ENCODE data around the gene RYR1. TPM values are rescaled to one million over a fixed set of nuclear protein-coding genes. Genes with fewer than 3 reads are reported as not detected.
A peak's percentile ranks its signal among the peaks of the same experiment; 100 is the strongest.

Gene RYR1
- polyA plus RNA-seq, 3 donors, result 0.76 to 2.1 (median 2.1) TPM

GRCh38 chr19:38385804-38386257 lies 47.7 kb upstream of the RYR1 start:
- intact Hi-C loops (cut with micrococcal nuclease), result no loop called here

DNA sequence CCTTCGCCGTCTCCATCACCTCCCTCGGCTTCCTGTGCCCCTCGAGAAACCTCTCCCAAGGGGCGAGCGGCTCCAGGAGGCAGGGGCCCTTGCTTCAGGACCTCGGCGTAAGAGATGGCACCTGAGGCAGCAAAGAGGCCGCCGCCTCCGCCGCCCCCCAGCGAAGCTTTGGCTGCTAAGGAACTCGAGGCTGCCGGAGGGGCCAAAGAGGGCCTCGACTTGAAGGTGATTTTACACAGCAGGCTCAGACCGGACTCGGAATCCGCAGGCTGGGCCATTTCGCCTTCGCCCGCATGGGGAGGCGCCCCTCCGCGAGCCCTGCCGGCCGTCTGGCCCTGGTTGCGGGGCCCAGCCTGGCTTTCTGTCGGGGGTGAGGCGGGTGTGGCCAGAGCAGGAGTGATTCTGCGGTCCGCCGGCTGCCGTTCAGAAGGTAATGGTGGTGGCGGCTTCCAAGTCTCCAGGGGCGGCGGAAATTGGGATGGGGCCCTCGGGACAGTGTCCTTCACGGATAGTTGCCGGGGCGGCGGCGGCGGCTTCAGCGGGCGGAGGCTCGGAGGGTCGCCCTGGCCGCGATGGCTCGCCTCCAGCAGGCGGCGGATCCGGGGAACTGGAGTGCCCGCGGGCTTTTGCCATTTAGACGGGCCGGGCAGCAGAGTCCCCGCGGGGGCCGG lies 47.1 kb upstream of the RYR1 start:
- peak overlapping the region in 1 of 7 donors; percentile 58 for H3K27ac Mint-ChIP-seq
- peaks cover 32 to 39% of the 10 kb centered on the region in 2 donors for H3K4me1 ChIP-seq (ENCODE audit: control insufficient read depth in 1 of 2, insufficient read depth in 2 of 2, low read length in 2 of 2)
- H3K36me3 ChIP-seq (replicated peaks in 1 of 2; ENCODE audit: control insufficient read depth in 1 of 2, insufficient read depth in 2 of 2, low read length in 2 of 2), result peaks cover 25 to 37% of the 10 kb centered on the region in 2 donors
- peak overlapping the region; percentile 79 to 93 for H3K4me3 Mint-ChIP-seq
- H3K4me2 ChIP-seq (replicated peaks; ENCODE audit: extremely low read depth, low read length, poor library complexity, severe bottlenecking), result peak overlapping the region; percentile 94
- no peaks in the 10 kb centered on the region for H3K9me3 ChIP-seq (replicated peaks in 1 of 2; ENCODE audit: control insufficient read depth in 1 of 2, insufficient read depth in 1 of 2, low read length in 2 of 2)
- peaks cover 37 to 42% of the 10 kb centered on the region in 2 donors for H3K36me3 Mint-ChIP-seq
- peaks cover 26% of the 10 kb centered on the region for H3K4me1 Mint-ChIP-seq
- no peak for DNase-seq
- WGBS (ENCODE audit: insufficient coverage), result 31% methylated on average over 61 of the region's 61 CpGs
- peak overlapping the region; percentile 43 to 86 (median 45) for H3K4me3 ChIP-seq (replicated peaks in 1 of 3; ENCODE audit: low read depth in 2 of 3, low read length in 3 of 3)
- peaks cover 37% of the 10 kb centered on the region for H4K20me1 ChIP-seq (ENCODE audit: insufficient read depth, low read length)
- H3K27me3 Mint-ChIP-seq (ENCODE audit: low read depth in 3 of 3), result peaks cover 42 to 71% (median 52%) of the 10 kb centered on the region in 3 donors
- peaks cover 23 to 68% of the 10 kb centered on the region in 2 donors for H3K27me3 ChIP-seq (ENCODE audit: control insufficient read depth in 2 of 2, insufficient read depth in 2 of 2, low read length in 2 of 2)
- TF ChIP-seq, protein P1, sequence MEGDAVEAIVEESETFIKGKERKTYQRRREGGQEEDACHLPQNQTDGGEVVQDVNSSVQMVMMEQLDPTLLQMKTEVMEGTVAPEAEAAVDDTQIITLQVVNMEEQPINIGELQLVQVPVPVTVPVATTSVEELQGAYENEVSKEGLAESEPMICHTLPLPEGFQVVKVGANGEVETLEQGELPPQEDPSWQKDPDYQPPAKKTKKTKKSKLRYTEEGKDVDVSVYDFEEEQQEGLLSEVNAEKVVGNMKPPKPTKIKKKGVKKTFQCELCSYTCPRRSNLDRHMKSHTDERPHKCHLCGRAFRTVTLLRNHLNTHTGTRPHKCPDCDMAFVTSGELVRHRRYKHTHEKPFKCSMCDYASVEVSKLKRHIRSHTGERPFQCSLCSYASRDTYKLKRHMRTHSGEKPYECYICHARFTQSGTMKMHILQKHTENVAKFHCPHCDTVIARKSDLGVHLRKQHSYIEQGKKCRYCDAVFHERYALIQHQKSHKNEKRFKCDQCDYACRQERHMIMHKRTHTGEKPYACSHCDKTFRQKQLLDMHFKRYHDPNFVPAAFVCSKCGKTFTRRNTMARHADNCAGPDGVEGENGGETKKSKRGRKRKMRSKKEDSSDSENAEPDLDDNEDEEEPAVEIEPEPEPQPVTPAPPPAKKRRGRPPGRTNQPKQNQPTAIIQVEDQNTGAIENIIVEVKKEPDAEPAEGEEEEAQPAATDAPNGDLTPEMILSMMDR (IDR thresholded peaks at IDR 0.05), result no peak
- peaks cover 0 to 10% (median 3%) of the 10 kb centered on the region in 7 donors for H3K9me3 Mint-ChIP-seq
- H2AFZ ChIP-seq (ENCODE audit: insufficient read depth, low read depth, low read length, poor library complexity, severe bottlenecking), result peak overlapping the region; percentile 86
- H3K9ac ChIP-seq (ENCODE audit: insufficient read depth, low read length, poor library complexity, severe bottlenecking), result peak overlapping the region; percentile 53
- intact Hi-C loops (cut with micrococcal nuclease), result no loop called here
- no peaks in the 10 kb centered on the region for H3K79me2 ChIP-seq (ENCODE audit: insufficient read depth, low read length)
- no peak overlapping the region for H3K27ac ChIP-seq (ENCODE audit: low read depth in 1 of 2, low read length in 2 of 2)

More at GRCh38 chr19:38385804-38386257, 47.7 kb upstream of the RYR1 start:
- Histone ChIP-seq H3K9me3 (replicated peaks in 1 of 2; ENCODE audit: control insufficient read depth in 1 of 2, insufficient read depth in 1 of 2, low read length in 2 of 2) (no peaks in the 10 kb centered on the region), H3K4me3 (replicated peaks in 1 of 3; ENCODE audit: low read depth in 2 of 3, low read length in 3 of 3) (peak overlapping the region in 1 of 3 experiments; percentile 86), H3K9ac (ENCODE audit: insufficient read depth, low read length, poor library complexity, severe bottlenecking) (no peak overlapping the region), H3K4me1 (ENCODE audit: control insufficient read depth in 1 of 2, insufficient read depth in 2 of 2, low read length in 2 of 2) (peaks cover 32 to 39% of the 10 kb centered on the region in 2 donors), H3K79me2 (ENCODE audit: insufficient read depth, low read length) (no peaks in the 10 kb centered on the region), H2AFZ (ENCODE audit: insufficient read depth, low read depth, low read length, poor library complexity, severe bottlenecking) (no peak overlapping the region), H3K36me3 (replicated peaks in 1 of 2; ENCODE audit: control insufficient read depth in 1 of 2, insufficient read depth in 2 of 2, low read length in 2 of 2) (peaks cover 31 to 43% of the 10 kb centered on the region in 2 donors), H3K27ac (ENCODE audit: low read depth in 1 of 2, low read length in 2 of 2) (no peak overlapping the region), H3K27me3 (ENCODE audit: control insufficient read depth in 2 of 2, insufficient read depth in 2 of 2, low read length in 2 of 2) (peaks cover 18 to 62% of the 10 kb centered on the region in 2 donors), H3K4me2 (replicated peaks; ENCODE audit: extremely low read depth, low read length, poor library complexity, severe bottlenecking) (peak overlapping the region; percentile 94), H4K20me1 (ENCODE audit: insufficient read depth, low read length) (peaks cover 40% of the 10 kb centered on the region)
- Mint-ChIP-seq H3K36me3 (peaks cover 43 to 48% of the 10 kb centered on the region in 2 donors), H3K9me3 (peaks cover 0 to 12% (median 3%) of the 10 kb centered on the region in 7 donors), H3K27ac (no peak overlapping the region), H3K4me3 (peak overlapping the region; percentile 56 to 79), H3K4me1 (peaks cover 26% of the 10 kb centered on the region), H3K27me3 (ENCODE audit: low read depth in 3 of 3) (peaks cover 36 to 65% (median 46%) of the 10 kb centered on the region in 3 donors)
- TF ChIP-seq, protein P1 (IDR thresholded peaks at IDR 0.05), result no peak
- DNase-seq, result peak in 1 of 3 donors; percentile 11
- WGBS (ENCODE audit: insufficient coverage), result 33% methylated on average over 36 of the region's 40 CpGs
